Gastrocnemius medialis (tissue), 4 donors: ENCODE measurements around the gene BEND7. TPM values are rescaled to one million over a fixed set of nuclear protein-coding genes. Genes with fewer than 3 reads are reported as not detected.

ENCODE experiments used
- ATAC-seq, 2 donors: fragments of 150-250 bp; one replicate each; pipeline ENCODE4 v1.9.1; 2016
- DNase-seq, 2 donors: peaks; one replicate each; pipeline ENCODE4 v3.0.0-alpha.2; 2019
- H3K27ac ChIP-seq, 4 donors: fragments of 200-600 bp; sonication (generic); 1 replicate in 1 of 4; 2 replicates in 3 of 4; pipeline ENCODE4 v1.5.1; 2016 to 2018; ENCODE audit warnings: mild to moderate bottlenecking in 2 of 4, moderate library complexity in 1 of 4
- H3K27me3 ChIP-seq, 3 donors: fragments of 200-600 bp; sonication (generic) in 2 of 3; 1 replicate in 1 of 3; 2 replicates in 2 of 3; pipeline versions ENCODE4 v1.5.1 to v1.6.0; 2016 to 2019; ENCODE audit warnings: mild to moderate bottlenecking in 1 of 3, moderate library complexity in 1 of 3
- H3K36me3 ChIP-seq, 2 donors: fragments of 200-600 bp; sonication (generic) in 1 of 2; one replicate each; pipeline ENCODE4 v1.5.1; 2017 to 2018
- H3K4me1 ChIP-seq, 2 donors: fragments of 200-600 bp; sonication (generic) in 1 of 2; one replicate each; pipeline ENCODE4 v1.5.1; 2016 to 2017; ENCODE audit warnings: mild to moderate bottlenecking in 2 of 2
- H3K4me3 ChIP-seq, 4 donors: fragments of 200-600 bp; sonication (generic) in 3 of 4; 1 replicate in 1 of 4; 2 replicates in 3 of 4; pipeline ENCODE4 v1.5.1; 2016 to 2019; ENCODE audit warnings: mild to moderate bottlenecking in 2 of 4
- H3K9me3 ChIP-seq, 3 donors: fragments of 200-600 bp; sonication (generic) in 2 of 3; 1 replicate in 1 of 3; 2 replicates in 2 of 3; pipeline ENCODE4 v1.5.1; 2016 to 2019
- CTCF ChIP-seq, 5 experiments: fragments of 450-650 bp in 3 of 5; fragments of 200-600 bp in 2 of 5; sonication (generic) in 2 of 5; IDR thresholded peaks in 4 of 5; conservative IDR thresholded peaks in 1 of 5; 1 replicate in 4 of 5; 2 replicates in 1 of 5; pipeline ENCODE4 v1.5.1; 2016 to 2019; ENCODE audit warnings: antibody characterized with exemption in 5 of 5, mild to moderate bottlenecking in 3 of 5, moderate library complexity in 3 of 5
- POLR2A ChIP-seq, 2 donors: fragments of 450-650 bp; IDR thresholded peaks; one replicate each; pipeline ENCODE4 v1.6.1; 2017; ENCODE audit warnings: antibody characterized with exemption in 2 of 2, mild to moderate bottlenecking in 2 of 2, moderate library complexity in 2 of 2
- in situ Hi-C, 4 donors: fragments of 200-750 bp; cut with MboI; loops; one replicate each; pipeline versions ENCODE4 v1.15.0 to v1.8.0; 2017; ENCODE audit warnings: low sequenced_read_pairs in 4 of 4
- intact Hi-C: fragments of 100-400 bp; cut with DNase I; formaldehyde crosslinking; loops from one replicate; pipeline ENCODE4 v1.15.1; 2023; ENCODE audit warnings: low total_unique reads
- total RNA-seq, 4 donors: library from RNA; depleted of rRNA; stranded (reverse); fragments of >200 nt; gene quantifications; one replicate each; pipeline versions ENCODE4 v1.1.0 to v1.2.3, GENCODE V29; 2016

BEND7 gene
- total RNA-seq, 4 donors from 2014 or later: 23.6 to 35.5 (median 26.1) TPM

GRCh38 chr10:13535346-13535745 lies 6.5 kb upstream of the BEND7 start:
- peaks cover 0 to 5% (median 0%) of the 10 kb centered on the region in 3 donors for H3K27me3 ChIP-seq
- H3K9me3 ChIP-seq: no peaks in the 10 kb centered on the region
- no peaks in the 10 kb centered on the region for H3K36me3 ChIP-seq
- intact Hi-C loops: no loop called here
- DNase-seq (no peak), ATAC-seq (no peak)
- H3K4me1 ChIP-seq: no peaks in the 10 kb centered on the region
- no peak overlapping the region for H3K4me3 ChIP-seq
- H3K27ac ChIP-seq: no peak overlapping the region
- in situ Hi-C loops: loop anchor here in 1 of 4 donors (25.0 kb wide), 1 partner anchor 173 kb away; no protein-coding TSS in a partner anchor
- TF ChIP-seq CTCF (IDR thresholded peaks at IDR 0.05 in 4 of 5, conservative IDR thresholded peaks at IDR 0.05 in 1 of 5): no peak
- TF ChIP-seq POLR2A (IDR thresholded peaks at IDR 0.05): no peak

GRCh38 chr10:13529714-13529973 lies 830 bp upstream of the BEND7 start:
- intact Hi-C loops (loop anchor here (2.0 to 5.0 kb wide), 2 partner anchors 57 to 182 kb away; partner anchors contain the start of genes PRPF18 and SEPHS1), in situ Hi-C loops (loop anchor here in 1 of 4 donors (25.0 kb wide), 1 partner anchor 167 kb away; no protein-coding TSS in a partner anchor)
- Histone ChIP-seq H3K4me3 (peak overlapping the region; percentile 48 to 65 (median 58)), H3K36me3 (no peaks in the 10 kb centered on the region), H3K27ac (peak overlapping the region in 3 of 4 donors; percentile 51 to 78 (median 71)), H3K27me3 (no peaks in the 10 kb centered on the region), H3K9me3 (no peaks in the 10 kb centered on the region), H3K4me1 (peaks cover 13 to 15% of the 10 kb centered on the region in 2 donors)
- TF ChIP-seq POLR2A (IDR thresholded peaks at IDR 0.05) (no peak), CTCF (IDR thresholded peaks at IDR 0.05 in 4 of 5, conservative IDR thresholded peaks at IDR 0.05 in 1 of 5) (no peak)
- no peak for DNase-seq
- no peak for ATAC-seq

- peak overlapping the region; percentile 58 to 76 (median 68) for H3K4me3 ChIP-seq
- peak overlapping the region; percentile 63 to 81 (median 74) for H3K27ac ChIP-seq
- H3K4me1 ChIP-seq: peaks cover 13 to 15% of the 10 kb centered on the region in 2 donors
- TF ChIP-seq POLR2A (IDR thresholded peaks at IDR 0.05) (no peak), CTCF (IDR thresholded peaks at IDR 0.05 in 4 of 5, conservative IDR thresholded peaks at IDR 0.05 in 1 of 5) (no peak)
- ATAC-seq: peak; percentile 63 to 68
- H3K36me3 ChIP-seq: no peaks in the 10 kb centered on the region
- no peaks in the 10 kb centered on the region for H3K27me3 ChIP-seq
- no peak for DNase-seq
- in situ Hi-C loops: loop anchor here in 1 of 4 donors (25.0 kb wide), 1 partner anchor 166 kb away; no protein-coding TSS in a partner anchor
- no peaks in the 10 kb centered on the region for H3K9me3 ChIP-seq
- intact Hi-C loops: loop anchor here (2.0 to 5.0 kb wide), 2 partner anchors 59 to 181 kb away; partner anchors contain the start of genes PRPF18 and SEPHS1
Measured at GRCh38 chr10:13528123-13528874, 515 bp downstream of the BEND7 start.

- intact Hi-C loops (loop anchor here (2.0 to 5.0 kb wide), 2 partner anchors 59 to 180 kb away; partner anchors contain the start of genes PRPF18 and SEPHS1), in situ Hi-C loops (loop anchor here in 1 of 4 donors (25.0 kb wide), 1 partner anchor 165 kb away; no protein-coding TSS in a partner anchor)
- no peak for ATAC-seq
- TF ChIP-seq CTCF (IDR thresholded peaks at IDR 0.05 in 4 of 5, conservative IDR thresholded peaks at IDR 0.05 in 1 of 5) (no peak), POLR2A (IDR thresholded peaks at IDR 0.05) (no peak)
- peaks cover 13 to 15% of the 10 kb centered on the region in 2 donors for H3K4me1 ChIP-seq
- no peaks in the 10 kb centered on the region for H3K36me3 ChIP-seq
- H3K4me3 ChIP-seq: peak overlapping the region; percentile 58 to 76 (median 68)
- no peaks in the 10 kb centered on the region for H3K27me3 ChIP-seq
- H3K27ac ChIP-seq: peak overlapping the region; percentile 63 to 81 (median 74)
- DNase-seq: no peak
- no peaks in the 10 kb centered on the region for H3K9me3 ChIP-seq
Measured at GRCh38 chr10:13527864-13528122, 1.0 kb downstream of the BEND7 start.
